HepG2 (cell line): ENCODE measurements around the gene ACSM3. TPM values are rescaled to one million over a fixed set of nuclear protein-coding genes. Genes with fewer than 3 reads are reported as not detected.
A peak's percentile ranks its signal among the peaks of the same experiment; 100 is the strongest.

Source experiments
- ATAC-seq: fragments of 200-7000 bp; cut with Tn5 transposase; 3 replicates; pipeline ENCODE4 v1.9.1; 2020; ENCODE audit warnings: mild to moderate bottlenecking, moderate library complexity
- BruUV-seq: library from RNA; stranded (reverse); fragments of 400-500 nt; replicated peaks from 2 replicates; lab custom pipeline; 2021; lab: Mats Ljungman, UMichigan
- CTCF ChIA-PET: fragments of 300-600 bp; formaldehyde crosslinking; extraction: SDS; loops from one replicate; lab custom pipeline; 2021; ENCODE audit warnings: low total read pairs, inconsistent platforms, low intra/inter-chr PET ratio; lab: Yijun Ruan, JAX
- POLR2A ChIA-PET: fragments of 350-600 bp; sonication (Branson Sonifier 250); formaldehyde crosslinking; loops from one replicate; lab custom pipeline; 2020; ENCODE audit warnings: antibody characterized with exemption, inconsistent platforms; lab: Yijun Ruan, JAX
- DNase-seq: peaks from one replicate; pipeline ENCODE4 v3.0.0-alpha.2; 2015; ENCODE audit warnings: low spot score
- FAIRE-seq: peaks from 3 replicates; lab custom pipeline; 2011; peaks lifted over from hg19 to GRCh38; lab: Jason Lieb, UNC
- H2AFZ ChIP-seq: one replicate; pipeline ENCODE4 v1.6.1; 2011; ENCODE audit warnings: low read length, inconsistent platforms
- H3K27ac ChIP-seq: fragments of 300-600 bp; 3 replicates; pipeline ENCODE4 v1.8.0; 2011; ENCODE audit warnings: mixed run types, mild to moderate bottlenecking, mixed read lengths, low read length, inconsistent platforms; ENCODE audit not compliant: insufficient read depth; ENCODE audit errors: extremely low read length
- H3K27me3 ChIP-seq, 2 experiments: fragments of 200-600 bp in 1 of 2; 2 replicates in 1 of 2; 3 replicates in 1 of 2; pipeline versions ENCODE4 v1.6.0 to v1.8.0; 2011; ENCODE audit warnings: low read length in 2 of 2, mild to moderate bottlenecking in 2 of 2, moderate library complexity in 2 of 2, inconsistent platforms in 1 of 2; ENCODE audit not compliant: insufficient read depth in 2 of 2, control insufficient read depth in 1 of 2
- H3K36me3 ChIP-seq, 2 experiments: fragments of 200-600 bp in 1 of 2; replicated peaks in 1 of 2; 2 replicates in 1 of 2; 3 replicates in 1 of 2; pipeline versions ENCODE4 v1.5.1 to v1.8.0; 2011; ENCODE audit warnings: low read length in 2 of 2, inconsistent platforms in 1 of 2; ENCODE audit not compliant: insufficient read depth in 2 of 2, control insufficient read depth in 1 of 2
- H3K4me1 ChIP-seq: 2 replicates; pipeline ENCODE4 v1.5.1; 2012; ENCODE audit warnings: low read length, inconsistent platforms; ENCODE audit not compliant: insufficient read depth
- H3K4me2 ChIP-seq: 2 replicates; pipeline ENCODE4 v1.6.0; 2011; ENCODE audit warnings: low read depth, low read length, inconsistent platforms
- H3K4me3 ChIP-seq, 3 experiments: fragments of 200-600 bp in 1 of 3; sonication (generic), shearing (Covaris generic) in 1 of 3; replicated peaks in 1 of 3; 2 replicates each; pipeline ENCODE4 v1.5.1; 2011 to 2016; ENCODE audit warnings: low read length in 3 of 3, inconsistent platforms in 2 of 3, low read depth in 2 of 3, mild to moderate bottlenecking in 2 of 3, control low read depth in 1 of 3, mixed read lengths in 1 of 3; ENCODE audit not compliant: insufficient read depth in 1 of 3
- H3K79me2 ChIP-seq: one replicate; pipeline ENCODE4 v1.6.1; 2011; ENCODE audit warnings: low read length, inconsistent platforms; ENCODE audit not compliant: insufficient read depth
- H3K9ac ChIP-seq: 2 replicates; pipeline ENCODE4 v1.6.0; 2011; ENCODE audit warnings: mild to moderate bottlenecking, low read depth, low read length, inconsistent platforms; ENCODE audit not compliant: insufficient read depth
- H3K9me3 ChIP-seq: 2 replicates; pipeline ENCODE4 v1.5.1; 2012; ENCODE audit warnings: mild to moderate bottlenecking, low read length
- H4K20me1 ChIP-seq: 2 replicates; pipeline ENCODE4 v1.6.0; 2011; ENCODE audit warnings: inconsistent platforms, mild to moderate bottlenecking, low read length, moderate library complexity; ENCODE audit not compliant: insufficient read depth
- AGO2 ChIP-seq: fragments of 200-400 bp; formaldehyde crosslinking; optimal IDR thresholded peaks from 2 replicates; pipeline ENCODE3; 2017; ENCODE audit warnings: mild to moderate bottlenecking, low read depth, low read length, moderate library complexity
- GRHL1 ChIP-seq: sonication (generic); formaldehyde crosslinking; conservative IDR thresholded peaks from 2 replicates; pipeline ENCODE4 v1.8.0; 2022; ENCODE audit warnings: missing genetic modification reagents
- MXI1 ChIP-seq: IDR thresholded peaks from 3 replicates; pipeline ENCODE4 v1.6.1; 2012; ENCODE audit warnings: low read depth, low read length, inconsistent platforms, borderline replicate concordance
- NONO ChIP-seq, 2 experiments: fragments of 450-650 bp in 1 of 2; sonication (generic) in 1 of 2; formaldehyde crosslinking in 1 of 2; IDR thresholded peaks in 1 of 2; conservative IDR thresholded peaks in 1 of 2; 2 replicates each; pipeline versions ENCODE4 v1.6.1 to v1.8.0; 2017 to 2022; ENCODE audit warnings: mild to moderate bottlenecking in 1 of 2, missing genetic modification reagents in 1 of 2, moderate library complexity in 1 of 2
- POLR2A ChIP-seq, 2 experiments: IDR thresholded peaks; 2 replicates each; pipeline ENCODE4 v1.6.1; 2011; ENCODE audit warnings: low read depth in 2 of 2, low read length in 2 of 2, mild to moderate bottlenecking in 1 of 2, moderate library complexity in 1 of 2; ENCODE audit not compliant: insufficient read depth in 1 of 2
- ZBTB38 ChIP-seq: sonication (generic); formaldehyde crosslinking; IDR thresholded peaks from 2 replicates; pipeline ENCODE4 v1.5.1; 2020; ENCODE audit warnings: mild to moderate bottlenecking, missing genetic modification reagents
- ZNF224 ChIP-seq: sonication (generic); formaldehyde crosslinking; IDR thresholded peaks from 2 replicates; pipeline ENCODE4 v1.5.0; 2020; ENCODE audit warnings: mild to moderate bottlenecking, missing genetic modification reagents
- ZNF512B ChIP-seq: sonication (generic); formaldehyde crosslinking; IDR thresholded peaks from 2 replicates; pipeline ENCODE4 v1.5.1; 2020; ENCODE audit warnings: missing genetic modification reagents, mild to moderate bottlenecking, borderline replicate concordance
- ZNF770 ChIP-seq: sonication (generic); formaldehyde crosslinking; IDR thresholded peaks from 2 replicates; pipeline ENCODE4 v1.5.0; 2020; ENCODE audit warnings: mild to moderate bottlenecking, missing genetic modification reagents
- ZNF850 ChIP-seq: sonication (generic); formaldehyde crosslinking; conservative IDR thresholded peaks from 2 replicates; pipeline ENCODE4 v1.9.0; 2021; ENCODE audit warnings: mild to moderate bottlenecking, missing genetic modification reagents
- WGBS: methylation state at CpG from one replicate; pipeline ENCODE4 v1.1.6; 2017; ENCODE audit warnings: low lambda C conversion rate; 5-methylcytosine and 5-hydroxymethylcytosine counted together
- in situ Hi-C: cut with HindIII; loops from 2 replicates; pipeline ENCODE4 v1.10.0; 2017; ENCODE audit warnings: low pct_unique_long_range_greater_than_20kb; ENCODE audit not compliant: extremely low pct_ligation_motif_present
- intact Hi-C: fragments of 100-400 bp; cut with micrococcal nuclease; formaldehyde crosslinking; loops from one replicate; pipeline ENCODE4 v1.10.0; 2022; ENCODE audit not compliant: unreplicated experiment
- polyA plus RNA-seq, 8 experiments: library from polyadenylated mRNA; depleted of rRNA in 3 of 8; stranded (reverse) in 7 of 8; unstranded in 1 of 8; fragments of >200 nt; fragmentation: Illumina TruSeq in 4 of 8; extraction: Trizol in 4 of 8; gene quantifications; 2 replicates each; pipeline versions ENCODE4 v1.2.1 to v1.2.3, GENCODE V29; 2011 to 2016; ENCODE audit warnings: low read depth in 4 of 8, missing spikeins in 1 of 8, mixed read lengths in 1 of 8; ENCODE audit not compliant: insufficient read depth in 1 of 8
- total RNA-seq, 5 experiments: library from RNA; depleted of rRNA; stranded (reverse); fragments of >200 nt; fragmentation: Illumina TruSeq; extraction: Trizol; gene quantifications; 2 replicates each; pipeline ENCODE4 v1.2.3, GENCODE V29; 2016; ENCODE audit warnings: low read depth in 1 of 5

ACSM3 gene
- total and polyA plus RNA-seq, 2 of the 13 experiments (the other 11 are each of a cell fraction or from before 2014, with no cell fraction given), result 74.0 to 108 TPM

- TF ChIP-seq NONO (IDR thresholded peaks at IDR 0.05) (no peak), NONO (CRISPR knock-in tag; conservative IDR thresholded peaks at IDR 0.05) (0 out of 2 replicates have a peak, but pooled peaks have one; percentile 17), AGO2 (peak; percentile 24), POLR2A (IDR thresholded peaks at IDR 0.05; ENCODE audit: insufficient read depth in 1 of 2, low read depth in 2 of 2, low read length in 2 of 2) (peak in 1 of 2 experiments; percentile 19; a peak in 1 of 4 replicates), ZBTB38 (CRISPR knock-in tag) (peak; percentile 87), ZNF224 (CRISPR knock-in tag) (0 out of 2 replicates have a peak, but pooled peaks have one; percentile 23), ZNF512B (CRISPR knock-in tag) (0 out of 2 replicates have a peak, but pooled peaks have one; percentile 34)
Measured at GRCh38 chr16:20807862-20808261, 44.0 kb downstream of the ACSM3 start (continued).

- Histone ChIP-seq H3K4me3 (no peak overlapping the region), H4K20me1 (no peaks in the 10 kb centered on the region), H3K27ac (no peak overlapping the region), H2AFZ (no peak overlapping the region), H3K9ac (no peak overlapping the region), H3K36me3 (peaks cover 0 to 17% of the 10 kb centered on the region in 2 experiments; a peak in 2 of 5 replicates), H3K4me2 (no peak overlapping the region), H3K9me3 (no peaks in the 10 kb centered on the region), H3K27me3 (no peaks in the 10 kb centered on the region; a peak in 1 of 5 replicates), H3K79me2 (no peaks in the 10 kb centered on the region), H3K4me1 (peaks cover 16% of the 10 kb centered on the region)
- ATAC-seq (no peak), FAIRE-seq (no peak), DNase-seq (no peak)
- TF ChIP-seq MXI1 (no peak), ZNF770 (no peak), ZNF850 (CRISPR knock-in tag) (no peak), GRHL1 (no peak)
- BruUV-seq, result no TSS peak
- WGBS, result 89% methylated on average over 10 of the region's 10 CpGs
- CTCF ChIA-PET, result no interaction called here
- POLR2A ChIA-PET, result no interaction called here
- in situ Hi-C loops (no loop called here), intact Hi-C loops (no loop called here)
Measured at GRCh38 chr16:20811889-20812439, 48.1 kb downstream of the ACSM3 start.
